Measurements from ENCODE around the gene SYNPR. TPM values are rescaled to one million over a fixed set of nuclear protein-coding genes. Genes with fewer than 3 reads are reported as not detected.

Gene SYNPR
- total RNA-seq, 2 experiments from 2014 or later: not detected

GRCh38 chr3:63274359-63274758 is 3.7 kb upstream of the SYNPR start:
- Mint-ChIP-seq H3K27ac (no peak overlapping the region), H3K27me3 (peaks cover 16% of the 10 kb centered on the region), H3K4me3 (no peak overlapping the region), H3K36me3 (ENCODE audit: low read depth) (no peaks in the 10 kb centered on the region), H3K9me3 (no peaks in the 10 kb centered on the region), H3K4me1 (no peaks in the 10 kb centered on the region)
- ChIA-PET CTCF (no interaction called here), POLR2A (no interaction called here)
- DNase-seq: no peak

DNA sequence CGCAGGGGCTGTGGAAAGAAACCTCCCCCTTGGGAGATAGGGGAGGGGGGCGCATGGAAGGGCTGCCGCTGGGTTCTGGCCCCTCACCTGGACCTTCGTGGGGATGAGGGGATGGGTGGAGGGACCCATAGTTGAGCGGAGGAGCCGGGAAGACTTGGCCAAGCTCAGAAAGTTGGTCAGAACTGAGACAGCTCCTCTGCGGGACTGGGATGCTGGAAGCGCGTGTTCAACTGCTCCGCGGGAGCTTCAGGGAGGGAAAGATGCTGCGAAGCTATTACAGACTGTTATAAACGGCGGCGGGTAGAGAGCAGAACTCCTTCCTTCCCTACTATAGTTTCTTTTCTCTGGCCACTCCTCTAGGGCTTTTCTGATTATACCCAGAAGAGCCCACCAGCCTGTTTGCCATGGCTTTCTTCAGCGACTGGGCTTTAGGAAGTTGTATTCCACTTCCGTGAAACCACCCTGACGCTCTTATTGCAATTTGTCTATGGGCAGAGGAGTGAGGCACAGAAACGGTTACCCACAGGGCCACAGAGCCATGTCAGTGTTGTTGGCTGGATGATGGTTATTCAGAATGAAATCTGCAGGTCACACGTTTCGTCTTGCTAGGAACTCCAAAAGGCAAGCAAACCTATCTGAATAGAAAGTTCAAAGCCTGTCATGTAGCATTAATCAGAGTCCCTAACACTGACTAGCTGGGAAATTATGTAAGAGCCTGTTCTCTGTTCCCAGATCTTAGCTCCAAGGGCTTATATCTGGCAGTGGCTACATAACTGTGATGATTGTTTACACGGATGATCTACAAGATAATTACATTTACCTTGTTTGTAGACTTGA is 1.1 kb downstream of the SYNPR start:
- no peak for DNase-seq
- Mint-ChIP-seq H3K36me3 (ENCODE audit: low read depth) (no peaks in the 10 kb centered on the region), H3K4me3 (no peak overlapping the region), H3K4me1 (no peaks in the 10 kb centered on the region), H3K27ac (no peak overlapping the region), H3K9me3 (no peaks in the 10 kb centered on the region), H3K27me3 (peaks cover 27% of the 10 kb centered on the region)
- CTCF ChIA-PET: no interaction called here
- POLR2A ChIA-PET: no interaction called here

- Mint-ChIP-seq H3K27me3 (no peaks in the 10 kb centered on the region), H3K4me3 (no peak overlapping the region), H3K27ac (no peak overlapping the region), H3K4me1 (no peaks in the 10 kb centered on the region), H3K36me3 (ENCODE audit: low read depth) (no peaks in the 10 kb centered on the region), H3K9me3 (no peaks in the 10 kb centered on the region)
- POLR2A ChIA-PET: no interaction called here
- no peak for DNase-seq
- CTCF ChIA-PET: no interaction called here
Observed at GRCh38 chr3:63287610-63288009, 9.5 kb downstream of the SYNPR start.

DNA sequence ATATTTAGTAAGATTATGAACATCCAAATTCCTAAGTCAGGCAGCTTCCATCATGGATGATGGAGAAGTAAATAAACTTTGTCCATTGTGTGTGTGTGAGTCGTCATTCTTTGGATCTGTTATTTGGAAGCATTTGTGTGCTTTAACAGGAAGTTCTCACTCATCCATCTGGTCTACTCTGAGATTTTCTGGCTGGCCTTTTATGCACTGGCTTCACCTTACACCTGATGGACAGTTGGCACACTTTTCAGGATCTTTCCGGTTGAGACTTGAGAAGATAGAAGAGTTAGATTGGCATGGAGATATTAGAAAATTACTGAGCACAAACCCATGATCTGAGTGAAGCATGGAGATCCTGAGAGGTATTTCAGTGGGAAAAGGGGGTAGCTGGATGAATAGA is 12.6 kb downstream of the SYNPR start:
- no peaks in the 10 kb centered on the region for H3K27me3 Mint-ChIP-seq
- no peak overlapping the region for H3K27ac Mint-ChIP-seq
- no peaks in the 10 kb centered on the region for H3K4me1 Mint-ChIP-seq
- H3K9me3 Mint-ChIP-seq: no peaks in the 10 kb centered on the region
- POLR2A ChIA-PET: no interaction called here
- CTCF ChIA-PET: no interaction called here
- DNase-seq: no peak
- H3K36me3 Mint-ChIP-seq (ENCODE audit: low read depth): no peaks in the 10 kb centered on the region
- H3K4me3 Mint-ChIP-seq: no peak overlapping the region

DNA sequence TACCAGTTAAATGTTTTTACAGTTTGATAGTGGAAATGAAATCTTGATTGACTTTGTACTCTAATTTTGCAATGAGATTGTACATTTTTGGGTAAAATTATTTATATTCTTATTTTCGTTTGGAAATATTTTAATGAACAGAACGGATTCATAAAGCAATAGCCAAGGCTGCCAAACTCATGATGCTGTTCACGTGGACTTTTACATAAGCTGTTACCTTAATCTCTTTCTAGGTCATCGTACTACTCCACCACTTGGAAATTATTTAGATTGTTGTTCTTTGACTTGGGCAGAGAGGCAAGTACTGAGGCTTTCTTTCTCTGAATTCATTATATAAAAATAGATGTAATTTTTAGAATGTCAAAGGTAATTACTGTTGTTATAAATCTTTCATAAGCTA is 16.2 kb downstream of the SYNPR start:
- H3K4me1 Mint-ChIP-seq: no peaks in the 10 kb centered on the region
- H3K27me3 Mint-ChIP-seq: no peaks in the 10 kb centered on the region
- CTCF ChIA-PET: no interaction called here
- no peak overlapping the region for H3K4me3 Mint-ChIP-seq
- POLR2A ChIA-PET: no interaction called here
- H3K27ac Mint-ChIP-seq: no peak overlapping the region
- no peaks in the 10 kb centered on the region for H3K36me3 Mint-ChIP-seq (ENCODE audit: low read depth)
- no peak for DNase-seq
- no peaks in the 10 kb centered on the region for H3K9me3 Mint-ChIP-seq

DNA sequence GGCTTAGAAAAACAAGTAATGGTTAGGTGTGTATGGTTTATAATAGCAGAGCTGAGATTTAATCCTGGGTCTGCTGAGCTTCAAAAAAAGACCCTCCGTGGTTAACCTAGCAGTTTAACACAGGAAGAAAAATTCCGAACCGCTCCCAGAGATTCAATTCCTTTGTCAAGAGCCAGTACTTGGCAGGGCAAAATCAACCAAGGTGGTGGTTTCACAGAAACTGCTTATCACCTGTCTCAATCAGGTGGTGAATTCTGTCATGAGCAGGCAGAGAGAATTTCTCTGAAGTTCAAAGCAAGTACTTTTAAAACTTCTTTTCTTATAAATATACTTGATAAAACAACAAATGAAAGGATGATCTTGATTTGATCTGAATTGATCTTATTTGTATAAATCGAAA is 17.2 kb downstream of the SYNPR start:
- no peak for DNase-seq
- H3K36me3 Mint-ChIP-seq (ENCODE audit: low read depth): no peaks in the 10 kb centered on the region

DNA sequence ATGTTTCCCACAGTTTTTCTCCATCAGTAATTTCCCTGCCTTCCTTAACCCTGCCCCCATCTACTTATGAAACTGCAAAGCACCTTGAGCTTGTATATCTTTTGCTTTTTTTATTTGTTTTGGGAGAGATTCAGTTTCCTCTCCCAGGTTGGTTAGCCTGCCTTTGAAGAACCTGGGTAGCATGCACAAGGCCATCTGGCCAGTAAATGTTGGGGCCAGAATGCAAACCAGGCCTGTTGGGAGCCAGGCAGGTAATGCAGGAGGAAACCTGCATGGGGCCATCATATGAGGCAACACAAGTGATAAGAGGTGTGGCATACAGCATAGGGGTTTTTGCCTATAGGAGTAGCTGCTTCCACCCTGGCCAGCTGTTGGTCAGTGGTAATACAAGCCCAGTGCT is 17.7 kb downstream of the SYNPR start:
- Mint-ChIP-seq H3K27me3 (no peaks in the 10 kb centered on the region), H3K9me3 (no peaks in the 10 kb centered on the region), H3K4me3 (no peak overlapping the region), H3K4me1 (no peaks in the 10 kb centered on the region), H3K27ac (no peak overlapping the region), H3K36me3 (ENCODE audit: low read depth) (no peaks in the 10 kb centered on the region)
- no peak for DNase-seq
- CTCF ChIA-PET: interaction anchor here (0.6 kb wide), 1 partner anchor 16 kb away, joined by 3 read pairs; no protein-coding TSS in a partner anchor
- POLR2A ChIA-PET: no interaction called here

More for the DNA sequence above, 17.2 kb downstream of the SYNPR start:
- no peaks in the 10 kb centered on the region for H3K27me3 Mint-ChIP-seq
- H3K4me1 Mint-ChIP-seq: no peaks in the 10 kb centered on the region
- ChIA-PET POLR2A (no interaction called here), CTCF (no interaction called here)
- no peak overlapping the region for H3K27ac Mint-ChIP-seq
- H3K4me3 Mint-ChIP-seq: no peak overlapping the region
- no peaks in the 10 kb centered on the region for H3K9me3 Mint-ChIP-seq

DNA sequence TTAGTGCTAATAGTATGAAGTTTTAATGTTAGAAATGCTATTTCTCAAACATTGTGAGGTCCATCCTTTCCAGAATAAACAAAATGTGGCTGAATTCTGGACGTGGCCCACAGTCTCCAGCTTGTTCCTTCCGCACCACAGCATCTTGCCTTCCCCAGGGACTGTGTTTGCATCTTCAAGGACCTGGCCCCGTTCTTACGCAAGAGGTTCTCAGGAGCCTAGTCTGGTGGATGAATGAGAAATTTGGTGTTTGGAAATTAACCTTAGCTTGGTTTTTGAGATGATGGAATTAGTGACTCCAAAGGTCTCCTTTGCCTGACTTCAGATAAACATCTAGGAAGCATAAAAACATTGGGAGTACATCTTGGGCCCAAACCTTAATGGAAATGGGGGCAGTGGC is 18.1 kb downstream of the SYNPR start:
- Mint-ChIP-seq H3K36me3 (ENCODE audit: low read depth) (no peaks in the 10 kb centered on the region), H3K4me3 (no peak overlapping the region), H3K27me3 (no peaks in the 10 kb centered on the region), H3K27ac (peak overlapping the region; percentile 50), H3K4me1 (no peaks in the 10 kb centered on the region), H3K9me3 (no peaks in the 10 kb centered on the region)
- ChIA-PET POLR2A (no interaction called here), CTCF (interaction anchor here (0.6 kb wide), 1 partner anchor 15 kb away, joined by 3 read pairs; no protein-coding TSS in a partner anchor)
- no peak for DNase-seq

- Mint-ChIP-seq H3K36me3 (ENCODE audit: low read depth) (no peaks in the 10 kb centered on the region), H3K4me3 (no peak overlapping the region), H3K27me3 (no peaks in the 10 kb centered on the region), H3K27ac (no peak overlapping the region), H3K9me3 (no peaks in the 10 kb centered on the region), H3K4me1 (no peaks in the 10 kb centered on the region)
- ChIA-PET CTCF (no interaction called here), POLR2A (no interaction called here)
- no peak for DNase-seq
Observed at GRCh38 chr3:63303238-63303637, 25.1 kb downstream of the SYNPR start.

- ChIA-PET CTCF (no interaction called here), POLR2A (no interaction called here)
- H3K9me3 Mint-ChIP-seq: no peaks in the 10 kb centered on the region
Observed at GRCh38 chr3:63304421-63304820, 26.3 kb downstream of the SYNPR start.

GRCh38 chr3:63308072-63308471 is 30.0 kb downstream of the SYNPR start:
- Mint-ChIP-seq H3K4me3 (no peak overlapping the region), H3K4me1 (no peaks in the 10 kb centered on the region), H3K27me3 (no peaks in the 10 kb centered on the region), H3K9me3 (no peaks in the 10 kb centered on the region), H3K36me3 (ENCODE audit: low read depth) (no peaks in the 10 kb centered on the region), H3K27ac (no peak overlapping the region)
- ChIA-PET CTCF (no interaction called here), POLR2A (no interaction called here)
- no peak for DNase-seq

More at GRCh38 chr3:63304421-63304820, 26.3 kb downstream of the SYNPR start:
- Mint-ChIP-seq H3K27ac (no peak overlapping the region), H3K36me3 (ENCODE audit: low read depth) (no peaks in the 10 kb centered on the region), H3K4me1 (no peaks in the 10 kb centered on the region), H3K4me3 (no peak overlapping the region), H3K27me3 (no peaks in the 10 kb centered on the region)
- no peak for DNase-seq

DNA sequence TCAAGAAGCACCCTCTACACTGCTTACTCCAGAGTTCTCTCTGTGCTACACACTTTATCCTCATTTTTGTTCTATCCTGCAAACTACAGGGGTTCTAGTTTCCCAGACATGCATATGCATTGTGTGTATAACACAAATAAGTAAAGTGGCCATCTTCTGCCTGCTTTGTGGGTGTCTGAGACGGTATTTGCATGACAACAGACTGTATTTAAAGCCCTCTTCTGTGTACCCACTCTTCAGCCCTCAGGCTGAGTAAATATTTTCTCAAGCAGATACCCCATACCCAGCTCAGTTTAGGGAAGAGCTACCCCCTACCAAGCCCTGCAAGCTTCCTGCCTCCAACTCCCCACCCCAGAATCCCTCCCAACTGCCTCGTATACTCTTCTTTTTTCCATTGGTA is 31.7 kb downstream of the SYNPR start:
- no peaks in the 10 kb centered on the region for H3K36me3 Mint-ChIP-seq (ENCODE audit: low read depth)
- ChIA-PET POLR2A (no interaction called here), CTCF (no interaction called here)
- H3K4me3 Mint-ChIP-seq: no peak overlapping the region
- DNase-seq: no peak
- no peaks in the 10 kb centered on the region for H3K27me3 Mint-ChIP-seq
- H3K4me1 Mint-ChIP-seq: no peaks in the 10 kb centered on the region
- H3K27ac Mint-ChIP-seq: no peak overlapping the region
- peaks cover 3% of the 10 kb centered on the region for H3K9me3 Mint-ChIP-seq

- Mint-ChIP-seq H3K27me3 (no peaks in the 10 kb centered on the region), H3K4me1 (no peaks in the 10 kb centered on the region), H3K9me3 (no peaks in the 10 kb centered on the region), H3K4me3 (no peak overlapping the region), H3K36me3 (ENCODE audit: low read depth) (no peaks in the 10 kb centered on the region), H3K27ac (no peak overlapping the region)
- no peak for DNase-seq
- POLR2A ChIA-PET: no interaction called here
- CTCF ChIA-PET: no interaction called here
Observed at GRCh38 chr3:63323766-63324165, 45.7 kb downstream of the SYNPR start.

GRCh38 chr3:63324621-63325020 is 46.5 kb downstream of the SYNPR start:
- no peak for DNase-seq
- Mint-ChIP-seq H3K27ac (no peak overlapping the region), H3K27me3 (no peaks in the 10 kb centered on the region), H3K36me3 (ENCODE audit: low read depth) (no peaks in the 10 kb centered on the region), H3K4me1 (no peaks in the 10 kb centered on the region), H3K9me3 (no peaks in the 10 kb centered on the region), H3K4me3 (no peak overlapping the region)
- ChIA-PET POLR2A (no interaction called here), CTCF (no interaction called here)

Data from activated CD4-positive, alpha-beta T cell treated with anti-CD3 and anti-CD28 coated beads, Interleukin-2, amount 10 ng/mL, durations not matched to agents 7 days and 5 days (primary cell).